Measurements from ENCODE around the gene GABRG3. TPM values are rescaled to one million over a fixed set of nuclear protein-coding genes. Genes with fewer than 3 reads are reported as not detected.

Gene GABRG3
- polyA plus RNA-seq, 1 donor (not counting 4 experiments of a cell fraction or from before 2014, with no cell fraction given) = not detected

GRCh38 chr15:27250223-27250622 lies 279.2 kb downstream of the GABRG3 start:
- FAIRE-seq = no peak
- DNase-seq (ENCODE audit: low read depth, low spot score) = no peak
- no peaks in the 10 kb centered on the region for H3K27me3 ChIP-seq (ENCODE audit: control insufficient read depth, extremely low read depth, insufficient read depth, low read length)
- H3K9me1 ChIP-seq (ENCODE audit: control insufficient read depth, extremely low read depth, insufficient read depth, low read length) = no peaks in the 10 kb centered on the region
- no peak for TF ChIP-seq EZH2 (IDR thresholded peaks at IDR 0.05; ENCODE audit: low read length)
- no peak for TF ChIP-seq CTCF (optimal IDR thresholded peaks at IDR 0.05 in 1 of 3, IDR thresholded peaks at IDR 0.05 in 1 of 3, conservative IDR thresholded peaks at IDR 0.05 in 1 of 3; ENCODE audit: extremely low read depth in 1 of 3, insufficient read depth in 2 of 3, low read length in 3 of 3)
- dilution Hi-C loops (cut with MboI; ENCODE audit: extremely low pct_ligation_motif_present, low sequenced_read_pairs) = no loop called here
- no peak overlapping the region for H3K27ac ChIP-seq (ENCODE audit: control insufficient read depth, insufficient read depth, low read length)
- H3K4me2 ChIP-seq (ENCODE audit: control insufficient read depth, extremely low read depth, insufficient read depth, low read depth, low read length) = no peak overlapping the region
- H3K9ac ChIP-seq (ENCODE audit: control insufficient read depth, extremely low read depth, insufficient read depth, low read length) = no peak overlapping the region
- H3K9me3 ChIP-seq (ENCODE audit: control insufficient read depth, low read depth, low read length) = peaks cover 4% of the 10 kb centered on the region
- no peaks in the 10 kb centered on the region for H3K4me1 ChIP-seq (ENCODE audit: control insufficient read depth, extremely low read depth, insufficient read depth, low read length)
- no peak overlapping the region for H3K4me3 ChIP-seq (ENCODE audit: control insufficient read depth in 2 of 3, extremely low read depth in 1 of 3, insufficient read depth in 2 of 3, low read depth in 1 of 3, low read length in 3 of 3)
- no peak overlapping the region for H2AFZ ChIP-seq (ENCODE audit: control insufficient read depth, low read length)
- no peaks in the 10 kb centered on the region for H3K79me2 ChIP-seq (ENCODE audit: control insufficient read depth, insufficient read depth, low read length)
- H4K20me1 ChIP-seq (ENCODE audit: control insufficient read depth, extremely low read depth, insufficient read depth, low read length) = no peaks in the 10 kb centered on the region
- no peaks in the 10 kb centered on the region for H3K36me3 ChIP-seq (ENCODE audit: control insufficient read depth in 2 of 2, extremely low read depth in 1 of 2, insufficient read depth in 2 of 2, low read length in 2 of 2)

- TF ChIP-seq CTCF (optimal IDR thresholded peaks at IDR 0.05 in 1 of 3, IDR thresholded peaks at IDR 0.05 in 1 of 3, conservative IDR thresholded peaks at IDR 0.05 in 1 of 3; ENCODE audit: extremely low read depth in 1 of 3, insufficient read depth in 2 of 3, low read length in 3 of 3) = no peak
- no peak for TF ChIP-seq EZH2 (IDR thresholded peaks at IDR 0.05; ENCODE audit: low read length)
- no peak for FAIRE-seq
- H3K36me3 ChIP-seq (ENCODE audit: control insufficient read depth in 2 of 2, extremely low read depth in 1 of 2, insufficient read depth in 2 of 2, low read length in 2 of 2) = no peaks in the 10 kb centered on the region
Measured at GRCh38 chr15:27254055-27254454, 283.1 kb downstream of the GABRG3 start.

More at GRCh38 chr15:27254055-27254454, 283.1 kb downstream of the GABRG3 start:
- dilution Hi-C loops (cut with MboI; ENCODE audit: extremely low pct_ligation_motif_present, low sequenced_read_pairs) = no loop called here
- Histone ChIP-seq H2AFZ (ENCODE audit: control insufficient read depth, low read length) (no peak overlapping the region), H3K9ac (ENCODE audit: control insufficient read depth, extremely low read depth, insufficient read depth, low read length) (no peak overlapping the region), H3K4me3 (ENCODE audit: control insufficient read depth in 2 of 3, extremely low read depth in 1 of 3, insufficient read depth in 2 of 3, low read depth in 1 of 3, low read length in 3 of 3) (no peak overlapping the region), H3K79me2 (ENCODE audit: control insufficient read depth, insufficient read depth, low read length) (no peaks in the 10 kb centered on the region), H3K9me1 (ENCODE audit: control insufficient read depth, extremely low read depth, insufficient read depth, low read length) (no peaks in the 10 kb centered on the region), H3K4me1 (ENCODE audit: control insufficient read depth, extremely low read depth, insufficient read depth, low read length) (no peaks in the 10 kb centered on the region), H3K27ac (ENCODE audit: control insufficient read depth, insufficient read depth, low read length) (no peak overlapping the region), H3K27me3 (ENCODE audit: control insufficient read depth, extremely low read depth, insufficient read depth, low read length) (no peaks in the 10 kb centered on the region), H3K4me2 (ENCODE audit: control insufficient read depth, extremely low read depth, insufficient read depth, low read depth, low read length) (no peak overlapping the region), H4K20me1 (ENCODE audit: control insufficient read depth, extremely low read depth, insufficient read depth, low read length) (no peaks in the 10 kb centered on the region), H3K9me3 (ENCODE audit: control insufficient read depth, low read depth, low read length) (peaks cover 4% of the 10 kb centered on the region)
- DNase-seq (ENCODE audit: low read depth, low spot score) = no peak
